Colon (tissue), 2 donors: Measurements from ENCODE around the gene SHISAL1.
"Not testable (repeated sequence)": the region's sequence is repeated elsewhere in the genome, so short reads cannot be mapped to it uniquely, and the experiment has no call there.

Experiments
- FAIRE-seq: peaks from 2 replicates; lab custom pipeline; 2012; peaks lifted over from hg19 to GRCh38; lab: Jason Lieb, UNC
- donor health status: control.
- donor health status: control.

SHISAL1 gene

GRCh38 chr22:44328326-44328725 lies 15.6 kb upstream of the SHISAL1 start:
- no peak for FAIRE-seq

- FAIRE-seq = no peak
Measured at GRCh38 chr22:44326491-44326885, 13.7 kb upstream of the SHISAL1 start.

GRCh38 chr22:44325718-44326490 lies 13.2 kb upstream of the SHISAL1 start:
- no peak for FAIRE-seq

- not testable (repeated sequence) for FAIRE-seq
Measured at GRCh38 chr22:44323140-44323790, 10.5 kb upstream of the SHISAL1 start.

GRCh38 chr22:44319685-44320084 lies 6.9 kb upstream of the SHISAL1 start:
- no peak for FAIRE-seq

GRCh38 chr22:44318751-44319150 lies 6.0 kb upstream of the SHISAL1 start:
- no peak for FAIRE-seq

GRCh38 chr22:44317886-44318637 lies 5.3 kb upstream of the SHISAL1 start:
- no peak for FAIRE-seq

GRCh38 chr22:44317123-44317444 lies 4.3 kb upstream of the SHISAL1 start:
- FAIRE-seq = no peak

- no peak for FAIRE-seq
Measured at GRCh38 chr22:44316393-44317122, 3.8 kb upstream of the SHISAL1 start.

- no peak for FAIRE-seq
Measured at GRCh38 chr22:44314425-44315067, 1.8 kb upstream of the SHISAL1 start.

GRCh38 chr22:44313385-44314006 lies 745 bp upstream of the SHISAL1 start:
- no peak for FAIRE-seq

- no peak for FAIRE-seq
Measured at GRCh38 chr22:44311855-44312170, 938 bp downstream of the SHISAL1 start.

GRCh38 chr22:44311104-44311854 lies 1.5 kb downstream of the SHISAL1 start:
- no peak for FAIRE-seq

GRCh38 chr22:44309647-44310046 lies 3.1 kb downstream of the SHISAL1 start:
- no peak for FAIRE-seq

- no peak for FAIRE-seq
Measured at GRCh38 chr22:44309137-44309536, 3.6 kb downstream of the SHISAL1 start.

GRCh38 chr22:44307509-44308169 lies 5.1 kb downstream of the SHISAL1 start:
- FAIRE-seq = no peak

- no peak for FAIRE-seq
Measured at GRCh38 chr22:44305888-44306287, 6.9 kb downstream of the SHISAL1 start.

- FAIRE-seq = no peak
Measured at GRCh38 chr22:44305455-44305854, 7.3 kb downstream of the SHISAL1 start.

- FAIRE-seq = no peak
Measured at GRCh38 chr22:44304911-44305310, 7.8 kb downstream of the SHISAL1 start.

- FAIRE-seq = no peak
Measured at GRCh38 chr22:44304354-44304753, 8.4 kb downstream of the SHISAL1 start.
